Natural killer cell (primary cell): ENCODE data around the gene KIR3DL1. TPM values are rescaled to one million over a fixed set of nuclear protein-coding genes. Genes with fewer than 3 reads are reported as not detected.

ENCODE experiments used
- ATAC-seq, 3 donors: fragments of 150-1000 bp in 2 of 3; fragments of 200-7000 bp in 1 of 3; cut with Tn5 transposase; 1 replicate in 1 of 3; 2 replicates in 2 of 3; pipeline ENCODE4 v1.10.0; 2021; ENCODE audit warnings: mild to moderate bottlenecking in 2 of 3, moderate library complexity in 2 of 3
- DNase-seq, 2 donors: peaks; one replicate each; pipeline versions ENCODE4 v3.0.0 to v3.0.0-alpha.2; 2013 to 2021; ENCODE audit warnings: mixed read lengths in 1 of 2
- H3K27ac ChIP-seq: one replicate; pipeline ENCODE4 v1.5.1; 2013; ENCODE audit warnings: mild to moderate bottlenecking, low read length
- H3K27me3 ChIP-seq: one replicate; pipeline ENCODE4 v1.6.1; 2013; ENCODE audit warnings: low read length; ENCODE audit not compliant: control insufficient read depth, insufficient read depth
- H3K36me3 ChIP-seq: one replicate; pipeline ENCODE4 v1.6.1; 2013; ENCODE audit warnings: low read length; ENCODE audit not compliant: control insufficient read depth, insufficient read depth
- H3K4me1 ChIP-seq: one replicate; pipeline ENCODE4 v1.6.1; 2013; ENCODE audit warnings: low read length; ENCODE audit not compliant: control insufficient read depth, insufficient read depth
- H3K4me3 ChIP-seq: one replicate; pipeline ENCODE4 v1.5.1; 2013; ENCODE audit warnings: low read length
- H3K9me3 ChIP-seq: one replicate; pipeline ENCODE4 v1.6.1; 2013; ENCODE audit warnings: low read length; ENCODE audit not compliant: control insufficient read depth, insufficient read depth
- H3K27ac Mint-ChIP-seq, 2 donors: one replicate each; pipeline ENCODE4 v1.8.0; 2022; ENCODE audit warnings: mild to moderate bottlenecking in 2 of 2, mixed read lengths in 2 of 2, moderate library complexity in 1 of 2
- H3K27me3 Mint-ChIP-seq, 2 donors: one replicate each; pipeline ENCODE4 v1.8.0; 2022; ENCODE audit warnings: low read depth in 2 of 2, mixed read lengths in 2 of 2
- H3K36me3 Mint-ChIP-seq: one replicate; pipeline ENCODE4 v1.8.0; 2022; ENCODE audit warnings: mixed read lengths
- H3K4me1 Mint-ChIP-seq, 2 donors: one replicate each; pipeline ENCODE4 v1.8.0; 2022; ENCODE audit warnings: mixed read lengths in 2 of 2
- H3K4me3 Mint-ChIP-seq: one replicate; pipeline ENCODE4 v1.8.0; 2022; ENCODE audit warnings: mild to moderate bottlenecking, moderate library complexity, mixed read lengths
- H3K9me3 Mint-ChIP-seq, 2 donors: one replicate each; pipeline ENCODE4 v1.8.0; 2022; ENCODE audit warnings: mixed read lengths in 2 of 2
- CTCF ChIP-seq: fragments of 200-600 bp; IDR thresholded peaks from one replicate; pipeline ENCODE4 v1.8.0; 2022; ENCODE audit warnings: antibody characterized with exemption
- WGBS: methylation state at CpG from one replicate; pipeline ENCODE4 v1.1.7; 2013; ENCODE audit warnings: missing lambda C conversion rate; ENCODE audit not compliant: insufficient coverage; 5-methylcytosine and 5-hydroxymethylcytosine counted together
- intact Hi-C: fragments of 100-400 bp; cut with micrococcal nuclease; formaldehyde crosslinking; loops from one replicate; pipeline ENCODE4 v1.14.2; 2022
- total RNA-seq, 4 donors: library from RNA; stranded (reverse); fragments of 120-200 nt in 1 of 4; gene quantifications; one replicate each; pipeline versions ENCODE4 v1.2.3 to v1.2.4, GENCODE V29; 2013 to 2022

KIR3DL1 gene
- total RNA-seq, 3 donors from 2014 or later (not counting 1 experiment from before 2014, with no cell fraction given) = 34.7 to 97.1 (median 41.2) TPM

- H3K4me3 ChIP-seq = peak within 1 kb of the TSS; percentile 16
- WGBS = 27% methylated on average over 10 of the region's 10 CpGs
- no peaks in the 10 kb centered on the region for H3K36me3 Mint-ChIP-seq
- DNase-seq (peak; percentile 53 to 76), ATAC-seq (peak; percentile 73 to 85 (median 85))
- H3K9me3 Mint-ChIP-seq = no peaks in the 10 kb centered on the region
- intact Hi-C loops = loop anchor here (1.0 to 10.0 kb wide), 3 partner anchors 32 to 109 kb away; partner anchors contain the start of gene NCR1
- H3K4me1 Mint-ChIP-seq = peaks cover 53 to 57% of the 10 kb centered on the region in 2 donors
- H3K4me3 Mint-ChIP-seq = peak within 1 kb of the TSS; percentile 80
- no peaks in the 10 kb centered on the region for H3K27me3 ChIP-seq
- peak within 1 kb of the TSS; percentile 84 to 86 for H3K27ac Mint-ChIP-seq
- peak within 1 kb of the TSS; percentile 55 for H3K27ac ChIP-seq
- H3K36me3 ChIP-seq = no peaks in the 10 kb centered on the region
- no peaks in the 10 kb centered on the region for H3K9me3 ChIP-seq
- TF ChIP-seq CTCF = no peak
- peaks cover 0 to 4% of the 10 kb centered on the region in 2 donors for H3K27me3 Mint-ChIP-seq
- H3K4me1 ChIP-seq = peaks cover 45% of the 10 kb centered on the region
Observed at GRCh38 chr19:54803410-54803809, 12.9 kb upstream of the KIR3DL1 start, which contains the start of gene KIR2DL4. KIR2DL4 (plus strand) TSS chr19:54803610; CDS start chr19:54803652, 42 bp downstream.

- Mint-ChIP-seq H3K27ac (peak overlapping the region; percentile 84 to 86), H3K4me1 (peaks cover 53 to 57% of the 10 kb centered on the region in 2 donors), H3K36me3 (no peaks in the 10 kb centered on the region), H3K4me3 (peak overlapping the region; percentile 80), H3K27me3 (peaks cover 0 to 4% of the 10 kb centered on the region in 2 donors), H3K9me3 (no peaks in the 10 kb centered on the region)
- peak overlapping the region; percentile 55 for H3K27ac ChIP-seq
- DNase-seq (peak in 1 of 2 donors; percentile 53), ATAC-seq (peak; percentile 22 to 52 (median 49))
- no peaks in the 10 kb centered on the region for H3K36me3 ChIP-seq
- H3K27me3 ChIP-seq = no peaks in the 10 kb centered on the region
- peaks cover 45% of the 10 kb centered on the region for H3K4me1 ChIP-seq
- WGBS = 28% methylated on average over 5 of the region's 5 CpGs
- peak overlapping the region; percentile 16 for H3K4me3 ChIP-seq
- intact Hi-C loops = loop anchor here (5.0 to 10.0 kb wide), 2 partner anchors 103 to 109 kb away; partner anchors contain the start of gene NCR1
- no peaks in the 10 kb centered on the region for H3K9me3 ChIP-seq
- no peak for TF ChIP-seq CTCF
Observed at GRCh38 chr19:54804101-54804500, 12.2 kb upstream of the KIR3DL1 start.

GRCh38 chr19:54804571-54804970 is 11.7 kb upstream of the KIR3DL1 start:
- H3K4me1 ChIP-seq = peaks cover 45% of the 10 kb centered on the region
- Mint-ChIP-seq H3K36me3 (no peaks in the 10 kb centered on the region), H3K4me1 (peaks cover 53 to 57% of the 10 kb centered on the region in 2 donors), H3K27me3 (peaks cover 0 to under 1% of the 10 kb centered on the region in 2 donors), H3K4me3 (peak overlapping the region; percentile 80), H3K27ac (peak overlapping the region; percentile 84 to 86), H3K9me3 (no peaks in the 10 kb centered on the region)
- no peak overlapping the region for H3K4me3 ChIP-seq
- peak; percentile 2 to 29 (median 8) for ATAC-seq
- 67% methylated on average over 10 of the region's 10 CpGs for WGBS
- no peaks in the 10 kb centered on the region for H3K36me3 ChIP-seq
- no peak for TF ChIP-seq CTCF
- H3K27me3 ChIP-seq = no peaks in the 10 kb centered on the region
- no peak for DNase-seq
- H3K27ac ChIP-seq = peak overlapping the region; percentile 55
- H3K9me3 ChIP-seq = no peaks in the 10 kb centered on the region
- intact Hi-C loops = loop anchor here (5.0 to 10.0 kb wide), 2 partner anchors 103 to 110 kb away; partner anchors contain the start of gene NCR1
